HepG2 (cell line): ENCODE measurements around the gene SOX13. TPM values are rescaled to one million over a fixed set of nuclear protein-coding genes. Genes with fewer than 3 reads are reported as not detected.

ENCODE experiments used
- BCL3 ChIP-seq: sonication (generic); formaldehyde crosslinking; IDR thresholded peaks from 2 replicates; pipeline ENCODE4 v1.5.1; 2020; ENCODE audit warnings: mild to moderate bottlenecking, missing genetic modification reagents, moderate library complexity
- DPF2 ChIP-seq: sonication (generic); formaldehyde crosslinking; IDR thresholded peaks from 2 replicates; pipeline ENCODE4 v1.4.0; 2020; ENCODE audit warnings: mild to moderate bottlenecking, low read depth, missing genetic modification reagents, borderline replicate concordance
- EED ChIP-seq: sonication (generic); formaldehyde crosslinking; IDR thresholded peaks from 2 replicates; pipeline ENCODE4 v1.5.0; 2020; ENCODE audit warnings: mild to moderate bottlenecking, missing genetic modification reagents
- ESRRA ChIP-seq: sonication (generic); formaldehyde crosslinking; IDR thresholded peaks from 2 replicates; pipeline ENCODE4 v1.5.1; 2020; ENCODE audit warnings: mild to moderate bottlenecking, low read depth, missing genetic modification reagents
- HNRNPH1 ChIP-seq: fragments of 200-400 bp; formaldehyde crosslinking; optimal IDR thresholded peaks from 2 replicates; pipeline ENCODE3; 2017; ENCODE audit warnings: mild to moderate bottlenecking, low read depth, low read length
- JUNB ChIP-seq: sonication (generic); formaldehyde crosslinking; IDR thresholded peaks from 2 replicates; pipeline ENCODE4 v1.8.0; 2022; ENCODE audit warnings: missing genetic modification reagents, mild to moderate bottlenecking, borderline replicate concordance
- KMT2B ChIP-seq: IDR thresholded peaks from 2 replicates; pipeline ENCODE4 v1.6.1; 2016; ENCODE audit warnings: missing genetic modification reagents, missing compliant biosample characterization
- MTF2 ChIP-seq: sonication (generic); formaldehyde crosslinking; IDR thresholded peaks from 2 replicates; pipeline ENCODE4 v1.5.0; 2020; ENCODE audit warnings: missing genetic modification reagents, borderline replicate concordance
- TSC22D2 ChIP-seq: sonication (generic); formaldehyde crosslinking; IDR thresholded peaks from 2 replicates; pipeline ENCODE4 v1.5.1; 2020; ENCODE audit warnings: missing genetic modification reagents, mild to moderate bottlenecking, borderline replicate concordance
- ZFAT ChIP-seq: sonication (generic); formaldehyde crosslinking; conservative IDR thresholded peaks from 2 replicates; pipeline ENCODE4 v1.8.1; 2023; ENCODE audit warnings: missing genetic modification reagents, inconsistent platforms
- ZHX2 ChIP-seq, 2 experiments: sonication (generic) in 1 of 2; formaldehyde crosslinking in 1 of 2; IDR thresholded peaks; 2 replicates each; pipeline versions ENCODE4 v1.6.1 to v1.9.0; 2014 to 2022; ENCODE audit warnings: antibody characterized with exemption in 1 of 2, borderline replicate concordance in 1 of 2, inconsistent platforms in 1 of 2, low read depth in 1 of 2, missing genetic modification reagents in 1 of 2
- ZMYM4 ChIP-seq: sonication (generic); formaldehyde crosslinking; IDR thresholded peaks from 2 replicates; pipeline ENCODE4 v1.8.1; 2023; ENCODE audit warnings: mild to moderate bottlenecking, missing genetic modification reagents
- ZNF333 ChIP-seq: sonication (generic); formaldehyde crosslinking; IDR thresholded peaks from 2 replicates; pipeline ENCODE4 v1.4.0; 2020; ENCODE audit warnings: mild to moderate bottlenecking, missing genetic modification reagents, borderline replicate concordance
- ZNF343 ChIP-seq: sonication (generic); formaldehyde crosslinking; IDR thresholded peaks from 2 replicates; pipeline ENCODE4 v1.4.0; 2020; ENCODE audit warnings: mild to moderate bottlenecking, missing genetic modification reagents
- ZNF776 ChIP-seq: sonication (generic); formaldehyde crosslinking; IDR thresholded peaks from 2 replicates; pipeline ENCODE4 v1.4.0; 2020; ENCODE audit warnings: mild to moderate bottlenecking, missing genetic modification reagents
- polyA plus RNA-seq, 8 experiments: library from polyadenylated mRNA; depleted of rRNA in 3 of 8; stranded (reverse) in 7 of 8; unstranded in 1 of 8; fragments of >200 nt; fragmentation: Illumina TruSeq in 4 of 8; extraction: Trizol in 4 of 8; gene quantifications; 2 replicates each; pipeline versions ENCODE4 v1.2.1 to v1.2.3, GENCODE V29; 2011 to 2016; ENCODE audit warnings: low read depth in 4 of 8, missing spikeins in 1 of 8, mixed read lengths in 1 of 8; ENCODE audit not compliant: insufficient read depth in 1 of 8
- total RNA-seq, 5 experiments: library from RNA; depleted of rRNA; stranded (reverse); fragments of >200 nt; fragmentation: Illumina TruSeq; extraction: Trizol; gene quantifications; 2 replicates each; pipeline ENCODE4 v1.2.3, GENCODE V29; 2016; ENCODE audit warnings: low read depth in 1 of 5

Gene SOX13
- total and polyA plus RNA-seq, 2 of the 13 experiments (the other 11 are each of a cell fraction or from before 2014, with no cell fraction given): 13.3 to 15.8 TPM

- TF ChIP-seq MTF2: no peak
- TF ChIP-seq ZHX2 (IDR thresholded peaks at IDR 0.05; ENCODE audit: low read depth): no peak
- TF ChIP-seq ZHX2 (CRISPR knock-in tag; IDR thresholded peaks at IDR 0.05; ENCODE audit: borderline replicate concordance): peak; percentile 48; the same call in 1 of the 2 replicates
- TF ChIP-seq DPF2: no peak
- TF ChIP-seq HNRNPH1: no peak
- no peak for TF ChIP-seq KMT2B (CRISPR knock-in tag)
- TF ChIP-seq ZMYM4: 0 out of 2 replicates have a peak, but pooled peaks have one; percentile 63
- TF ChIP-seq JUNB (CRISPR knock-in tag): no peak
- 0 out of 2 replicates have a peak, but pooled peaks have one; percentile 29 for TF ChIP-seq ZNF333 (CRISPR knock-in tag)
- TF ChIP-seq ZNF776 (CRISPR knock-in tag): peak; percentile 66; the same call in 1 of the 2 replicates
- TF ChIP-seq ESRRA (CRISPR knock-in tag): peak; percentile 69
- 0 out of 2 replicates have a peak, but pooled peaks have one; percentile 29 for TF ChIP-seq BCL3 (CRISPR knock-in tag)
- no peak for TF ChIP-seq ZFAT
- no peak for TF ChIP-seq TSC22D2 (CRISPR knock-in tag)
- TF ChIP-seq ZNF343: no peak
- TF ChIP-seq EED (CRISPR knock-in tag): no peak; the same call in 1 of the 2 replicates
Observed at GRCh38 chr1:204072931-204073836, at the start of gene SOX13 (continued).
